SK-N-SH treated with all-trans-retinoic acid at 6 μM for 48 hours (cell line): ENCODE results near the gene FAM161B.
"Not testable (repeated sequence)": the region's sequence is repeated elsewhere in the genome, so short reads cannot be mapped to it uniquely, and the experiment has no call there.

Source experiments
- ATAC-seq: fragments of 200-7000 bp; cut with Tn5 transposase; 3 replicates; pipeline ENCODE4 v1.9.1; 2020; ENCODE audit warnings: mild to moderate bottlenecking, moderate library complexity
- ARNTL ChIP-seq: fragments of 450-650 bp; formaldehyde crosslinking; IDR thresholded peaks from 2 replicates; pipeline ENCODE4 v1.5.0; 2020; ENCODE audit warnings: low read depth, mild to moderate bottlenecking, moderate library complexity, borderline replicate concordance
- BACH2 ChIP-seq: fragments of 250-450 bp; sonication (Bioruptor Pico); IDR thresholded peaks from 2 replicates; pipeline ENCODE4 v1.9.0; 2021; ENCODE audit warnings: mild to moderate bottlenecking, borderline replicate concordance
- CSDC2 ChIP-seq: fragments of 250-450 bp; sonication (Bioruptor Pico); IDR thresholded peaks from 2 replicates; pipeline ENCODE4 v1.5.0; 2020; ENCODE audit warnings: mild to moderate bottlenecking, moderate library complexity
- ESRRG ChIP-seq: fragments of 250-450 bp; sonication (Bioruptor Pico); IDR thresholded peaks from 2 replicates; pipeline ENCODE4 v1.6.1; 2021; ENCODE audit warnings: mild to moderate bottlenecking
- GLIS3 ChIP-seq: fragments of 250-450 bp; sonication (Bioruptor Pico); IDR thresholded peaks from 2 replicates; pipeline ENCODE4 v1.5.0; 2020; ENCODE audit warnings: mild to moderate bottlenecking, moderate library complexity
- ISL1 ChIP-seq: fragments of 250-450 bp; sonication (Bioruptor Pico); IDR thresholded peaks from 2 replicates; pipeline ENCODE4 v2.1.2; 2022; ENCODE audit warnings: mild to moderate bottlenecking, moderate library complexity
- OSR1 ChIP-seq: fragments of 250-450 bp; sonication (Bioruptor Pico); IDR thresholded peaks from 2 replicates; pipeline ENCODE4 v1.8.0; 2022; ENCODE audit warnings: moderate library complexity, mild to moderate bottlenecking, inconsistent platforms
- PPARA ChIP-seq: fragments of 250-450 bp; sonication (Bioruptor Pico); IDR thresholded peaks from 2 replicates; pipeline ENCODE4 v1.5.0; 2020; ENCODE audit warnings: mild to moderate bottlenecking, borderline replicate concordance
- RARB ChIP-seq: fragments of 250-450 bp; sonication (Bioruptor Pico); IDR thresholded peaks from 2 replicates; pipeline ENCODE4 v1.8.0; 2021; ENCODE audit warnings: mild to moderate bottlenecking, moderate library complexity
- SNAI2 ChIP-seq: fragments of 250-450 bp; sonication (Bioruptor Pico); IDR thresholded peaks from 2 replicates; pipeline ENCODE4 v1.5.0; 2020; ENCODE audit warnings: mild to moderate bottlenecking, moderate library complexity
- TCF4 ChIP-seq: fragments of 250-450 bp; sonication (Bioruptor Pico); IDR thresholded peaks from 2 replicates; pipeline ENCODE4 v1.8.0; 2021; ENCODE audit warnings: mild to moderate bottlenecking, moderate library complexity, borderline replicate concordance
- TOX ChIP-seq: fragments of 250-450 bp; sonication (Bioruptor Pico); IDR thresholded peaks from 2 replicates; pipeline ENCODE4 v1.8.0; 2021; ENCODE audit warnings: mild to moderate bottlenecking, moderate library complexity, borderline replicate concordance
- ZC3H10 ChIP-seq: fragments of 250-450 bp; sonication (Bioruptor Pico); IDR thresholded peaks from 2 replicates; pipeline ENCODE4 v1.5.1; 2021; ENCODE audit warnings: mild to moderate bottlenecking, moderate library complexity
- ZFP3 ChIP-seq: fragments of 250-450 bp; sonication (Bioruptor Pico); IDR thresholded peaks from 2 replicates; pipeline ENCODE4 v1.5.0; 2020; ENCODE audit warnings: mild to moderate bottlenecking, moderate library complexity
- ZNF565 ChIP-seq: fragments of 450-650 bp; formaldehyde crosslinking; conservative IDR thresholded peaks from 2 replicates; pipeline ENCODE4 v1.5.0; 2020; ENCODE audit warnings: low read depth, mild to moderate bottlenecking, moderate library complexity
- ZNF70 ChIP-seq: fragments of 450-650 bp; formaldehyde crosslinking; IDR thresholded peaks from 2 replicates; pipeline ENCODE4 v1.5.0; 2020; ENCODE audit warnings: mild to moderate bottlenecking, moderate library complexity
- ZNF8 ChIP-seq: fragments of 450-650 bp; formaldehyde crosslinking; IDR thresholded peaks from 2 replicates; pipeline ENCODE4 v1.5.0; 2020; ENCODE audit warnings: mild to moderate bottlenecking, moderate library complexity
- TF ChIP-seq, protein P1 (sequence below): fragments of 250-450 bp; sonication (Bioruptor Pico); IDR thresholded peaks from 2 replicates; pipeline ENCODE4 v1.5.1; 2020; ENCODE audit warnings: low read depth, mild to moderate bottlenecking, moderate library complexity
- TF ChIP-seq, protein P2 (sequence below): fragments of 250-450 bp; sonication (Bioruptor Pico); IDR thresholded peaks from 2 replicates; pipeline ENCODE4 v1.5.0; 2020; ENCODE audit warnings: mild to moderate bottlenecking, moderate library complexity
- TF ChIP-seq, protein P3 (sequence below): fragments of 250-450 bp; sonication (Bioruptor Pico); IDR thresholded peaks from 2 replicates; pipeline ENCODE4 v1.5.1; 2021; ENCODE audit warnings: mild to moderate bottlenecking, moderate library complexity
- TF ChIP-seq, protein P4 (sequence below): fragments of 250-450 bp; sonication (Bioruptor Pico); IDR thresholded peaks from 2 replicates; pipeline ENCODE4 v1.8.0; 2020; ENCODE audit warnings: mild to moderate bottlenecking, moderate library complexity, borderline replicate concordance
- TF ChIP-seq, protein P5 (sequence below): fragments of 250-450 bp; sonication (Bioruptor Pico); IDR thresholded peaks from 2 replicates; pipeline ENCODE4 v1.8.0; 2021; ENCODE audit warnings: low read depth, mild to moderate bottlenecking, moderate library complexity, borderline replicate concordance

FAM161B gene

DNA sequence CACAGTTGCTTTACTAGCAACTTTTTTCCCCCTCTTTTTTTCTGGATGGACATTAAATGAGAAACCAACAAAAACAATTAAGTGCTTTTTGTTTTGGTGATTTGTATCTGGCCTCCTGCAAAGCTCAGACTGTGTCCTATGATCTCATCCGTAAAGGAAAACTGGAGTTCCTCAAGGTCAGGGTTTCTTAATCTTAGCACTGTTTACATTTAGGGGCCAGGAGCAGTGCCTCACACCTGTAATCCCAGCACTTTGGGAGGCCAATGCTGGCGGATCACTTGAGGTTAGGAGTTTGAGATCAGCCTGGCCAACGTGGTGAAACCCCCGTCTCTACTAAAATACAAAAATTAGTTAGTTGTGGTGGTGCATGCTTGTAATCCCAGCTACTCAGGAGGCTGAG, 41.2 kb upstream of the FAM161B start:
- no peak for TF ChIP-seq ZC3H10
- TF ChIP-seq GLIS3 (CRISPR knock-in tag): no peak
- TF ChIP-seq PPARA (CRISPR knock-in tag): no peak
- no peak for TF ChIP-seq ISL1 (CRISPR knock-in tag)
- TF ChIP-seq, protein P1, sequence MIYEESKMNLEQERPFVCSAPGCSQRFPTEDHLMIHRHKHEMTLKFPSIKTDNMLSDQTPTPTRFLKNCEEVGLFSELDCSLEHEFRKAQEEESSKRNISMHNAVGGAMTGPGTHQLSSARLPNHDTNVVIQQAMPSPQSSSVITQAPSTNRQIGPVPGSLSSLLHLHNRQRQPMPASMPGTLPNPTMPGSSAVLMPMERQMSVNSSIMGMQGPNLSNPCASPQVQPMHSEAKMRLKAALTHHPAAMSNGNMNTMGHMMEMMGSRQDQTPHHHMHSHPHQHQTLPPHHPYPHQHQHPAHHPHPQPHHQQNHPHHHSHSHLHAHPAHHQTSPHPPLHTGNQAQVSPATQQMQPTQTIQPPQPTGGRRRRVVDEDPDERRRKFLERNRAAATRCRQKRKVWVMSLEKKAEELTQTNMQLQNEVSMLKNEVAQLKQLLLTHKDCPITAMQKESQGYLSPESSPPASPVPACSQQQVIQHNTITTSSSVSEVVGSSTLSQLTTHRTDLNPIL (CRISPR knock-in tag): no peak
- TF ChIP-seq ZNF70 (CRISPR knock-in tag): no peak
- TF ChIP-seq ZFP3: no peak
- TF ChIP-seq, protein P2, sequence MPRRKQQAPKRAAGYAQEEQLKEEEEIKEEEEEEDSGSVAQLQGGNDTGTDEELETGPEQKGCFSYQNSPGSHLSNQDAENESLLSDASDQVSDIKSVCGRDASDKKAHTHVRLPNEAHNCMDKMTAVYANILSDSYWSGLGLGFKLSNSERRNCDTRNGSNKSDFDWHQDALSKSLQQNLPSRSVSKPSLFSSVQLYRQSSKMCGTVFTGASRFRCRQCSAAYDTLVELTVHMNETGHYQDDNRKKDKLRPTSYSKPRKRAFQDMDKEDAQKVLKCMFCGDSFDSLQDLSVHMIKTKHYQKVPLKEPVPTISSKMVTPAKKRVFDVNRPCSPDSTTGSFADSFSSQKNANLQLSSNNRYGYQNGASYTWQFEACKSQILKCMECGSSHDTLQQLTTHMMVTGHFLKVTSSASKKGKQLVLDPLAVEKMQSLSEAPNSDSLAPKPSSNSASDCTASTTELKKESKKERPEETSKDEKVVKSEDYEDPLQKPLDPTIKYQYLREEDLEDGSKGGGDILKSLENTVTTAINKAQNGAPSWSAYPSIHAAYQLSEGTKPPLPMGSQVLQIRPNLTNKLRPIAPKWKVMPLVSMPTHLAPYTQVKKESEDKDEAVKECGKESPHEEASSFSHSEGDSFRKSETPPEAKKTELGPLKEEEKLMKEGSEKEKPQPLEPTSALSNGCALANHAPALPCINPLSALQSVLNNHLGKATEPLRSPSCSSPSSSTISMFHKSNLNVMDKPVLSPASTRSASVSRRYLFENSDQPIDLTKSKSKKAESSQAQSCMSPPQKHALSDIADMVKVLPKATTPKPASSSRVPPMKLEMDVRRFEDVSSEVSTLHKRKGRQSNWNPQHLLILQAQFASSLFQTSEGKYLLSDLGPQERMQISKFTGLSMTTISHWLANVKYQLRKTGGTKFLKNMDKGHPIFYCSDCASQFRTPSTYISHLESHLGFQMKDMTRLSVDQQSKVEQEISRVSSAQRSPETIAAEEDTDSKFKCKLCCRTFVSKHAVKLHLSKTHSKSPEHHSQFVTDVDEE (CRISPR knock-in tag): no peak
- TF ChIP-seq, protein P3, sequence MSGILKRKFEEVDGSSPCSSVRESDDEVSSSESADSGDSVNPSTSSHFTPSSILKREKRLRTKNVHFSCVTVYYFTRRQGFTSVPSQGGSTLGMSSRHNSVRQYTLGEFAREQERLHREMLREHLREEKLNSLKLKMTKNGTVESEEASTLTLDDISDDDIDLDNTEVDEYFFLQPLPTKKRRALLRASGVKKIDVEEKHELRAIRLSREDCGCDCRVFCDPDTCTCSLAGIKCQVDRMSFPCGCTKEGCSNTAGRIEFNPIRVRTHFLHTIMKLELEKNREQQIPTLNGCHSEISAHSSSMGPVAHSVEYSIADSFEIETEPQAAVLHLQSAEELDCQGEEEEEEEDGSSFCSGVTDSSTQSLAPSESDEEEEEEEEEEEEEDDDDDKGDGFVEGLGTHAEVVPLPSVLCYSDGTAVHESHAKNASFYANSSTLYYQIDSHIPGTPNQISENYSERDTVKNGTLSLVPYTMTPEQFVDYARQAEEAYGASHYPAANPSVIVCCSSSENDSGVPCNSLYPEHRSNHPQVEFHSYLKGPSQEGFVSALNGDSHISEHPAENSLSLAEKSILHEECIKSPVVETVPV (CRISPR knock-in tag): no peak
- TF ChIP-seq ARNTL (CRISPR knock-in tag): no peak
- no peak for TF ChIP-seq ESRRG (CRISPR knock-in tag)
- TF ChIP-seq RARB (CRISPR knock-in tag): no peak
- TF ChIP-seq, protein P4, sequence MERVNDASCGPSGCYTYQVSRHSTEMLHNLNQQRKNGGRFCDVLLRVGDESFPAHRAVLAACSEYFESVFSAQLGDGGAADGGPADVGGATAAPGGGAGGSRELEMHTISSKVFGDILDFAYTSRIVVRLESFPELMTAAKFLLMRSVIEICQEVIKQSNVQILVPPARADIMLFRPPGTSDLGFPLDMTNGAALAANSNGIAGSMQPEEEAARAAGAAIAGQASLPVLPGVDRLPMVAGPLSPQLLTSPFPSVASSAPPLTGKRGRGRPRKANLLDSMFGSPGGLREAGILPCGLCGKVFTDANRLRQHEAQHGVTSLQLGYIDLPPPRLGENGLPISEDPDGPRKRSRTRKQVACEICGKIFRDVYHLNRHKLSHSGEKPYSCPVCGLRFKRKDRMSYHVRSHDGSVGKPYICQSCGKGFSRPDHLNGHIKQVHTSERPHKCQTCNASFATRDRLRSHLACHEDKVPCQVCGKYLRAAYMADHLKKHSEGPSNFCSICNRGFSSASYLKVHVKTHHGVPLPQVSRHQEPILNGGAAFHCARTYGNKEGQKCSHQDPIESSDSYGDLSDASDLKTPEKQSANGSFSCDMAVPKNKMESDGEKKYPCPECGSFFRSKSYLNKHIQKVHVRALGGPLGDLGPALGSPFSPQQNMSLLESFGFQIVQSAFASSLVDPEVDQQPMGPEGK (CRISPR knock-in tag): no peak
- TF ChIP-seq BACH2: no peak
- TF ChIP-seq ZNF565 (CRISPR knock-in tag): no peak
- TF ChIP-seq CSDC2 (CRISPR knock-in tag): no peak
- TF ChIP-seq TOX (CRISPR knock-in tag): no peak
- TF ChIP-seq SNAI2 (CRISPR knock-in tag): no peak
- no peak for TF ChIP-seq OSR1 (CRISPR knock-in tag)
- no peak for TF ChIP-seq ZNF8 (CRISPR knock-in tag)
- TF ChIP-seq, all 23 proteins: peak for 0
- no peak for ATAC-seq

DNA sequence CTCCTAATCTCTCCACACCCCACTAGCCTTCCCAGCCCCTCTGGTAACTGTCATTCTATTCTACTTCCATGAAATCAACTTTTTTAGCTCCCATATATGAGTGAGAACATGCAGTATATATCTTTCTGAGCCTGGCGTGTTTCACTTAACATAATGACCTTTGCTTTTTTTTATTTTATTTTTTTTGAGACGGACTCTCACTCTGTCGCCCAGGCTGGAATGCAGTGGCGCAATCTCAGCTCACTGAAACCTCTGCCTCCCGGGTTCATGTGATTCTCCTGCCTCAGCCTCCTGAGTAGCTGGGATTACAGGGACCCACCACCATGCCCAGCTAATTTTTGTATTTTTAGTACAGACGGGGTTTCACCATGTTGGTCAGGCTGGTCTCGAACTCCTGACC, 38.8 kb upstream of the FAM161B start:
- not testable (repeated sequence) for ATAC-seq

DNA sequence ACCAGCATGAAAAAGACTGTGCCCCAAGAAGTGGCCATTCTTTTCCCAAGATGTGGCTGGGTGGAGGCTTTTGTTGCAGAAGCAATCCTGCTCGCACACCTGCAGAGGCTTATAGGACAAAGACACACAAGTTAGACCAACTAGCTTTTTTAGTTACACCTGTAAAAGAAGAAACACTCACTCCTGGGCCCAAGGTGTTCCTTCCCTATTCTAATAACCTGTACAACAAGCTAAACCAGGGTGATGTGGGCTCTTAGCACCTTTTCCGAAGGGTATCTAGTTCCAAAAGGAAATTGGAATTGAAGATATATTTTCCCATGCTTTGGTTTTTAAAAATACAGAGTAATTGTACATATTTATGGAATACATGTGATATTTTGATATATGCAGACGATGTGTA, 38.2 kb upstream of the FAM161B start:
- no peak for ATAC-seq
- TF ChIP-seq BACH2 (no peak), ZC3H10 (no peak), ZNF70 (CRISPR knock-in tag) (no peak), RARB (CRISPR knock-in tag) (no peak), ZNF8 (CRISPR knock-in tag) (no peak), OSR1 (CRISPR knock-in tag) (no peak), SNAI2 (CRISPR knock-in tag) (no peak), ISL1 (CRISPR knock-in tag) (no peak), ESRRG (CRISPR knock-in tag) (no peak), CSDC2 (CRISPR knock-in tag) (no peak), PPARA (CRISPR knock-in tag) (no peak), GLIS3 (CRISPR knock-in tag) (no peak), ZFP3 (no peak), ARNTL (CRISPR knock-in tag) (no peak), TCF4 (CRISPR knock-in tag) (no peak)
- TF ChIP-seq, protein P5, sequence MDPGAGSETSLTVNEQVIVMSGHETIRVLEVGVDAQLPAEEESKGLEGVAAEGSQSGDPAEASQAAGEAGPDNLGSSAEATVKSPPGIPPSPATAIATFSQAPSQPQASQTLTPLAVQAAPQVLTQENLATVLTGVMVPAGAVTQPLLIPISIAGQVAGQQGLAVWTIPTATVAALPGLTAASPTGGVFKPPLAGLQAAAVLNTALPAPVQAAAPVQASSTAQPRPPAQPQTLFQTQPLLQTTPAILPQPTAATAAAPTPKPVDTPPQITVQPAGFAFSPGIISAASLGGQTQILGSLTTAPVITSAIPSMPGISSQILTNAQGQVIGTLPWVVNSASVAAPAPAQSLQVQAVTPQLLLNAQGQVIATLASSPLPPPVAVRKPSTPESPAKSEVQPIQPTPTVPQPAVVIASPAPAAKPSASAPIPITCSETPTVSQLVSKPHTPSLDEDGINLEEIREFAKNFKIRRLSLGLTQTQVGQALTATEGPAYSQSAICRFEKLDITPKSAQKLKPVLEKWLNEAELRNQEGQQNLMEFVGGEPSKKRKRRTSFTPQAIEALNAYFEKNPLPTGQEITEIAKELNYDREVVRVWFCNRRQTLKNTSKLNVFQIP: no peak
- TF ChIP-seq, protein P2 (CRISPR knock-in tag): no peak
- TF ChIP-seq, protein P4 (CRISPR knock-in tag): no peak
